Posterior cingulate gyrus (tissue), 11 donors: ENCODE results near the gene ZBTB7C.
A peak's percentile ranks its signal among the peaks of the same experiment; 100 is the strongest.
"Not testable (repeated sequence)": the region's sequence is repeated elsewhere in the genome, so short reads cannot be mapped to it uniquely, and the experiment has no call there.

ENCODE experiments used
- DNase-seq, 10 donors: peaks; one replicate each; pipeline versions ENCODE4 v3.0.0 to v3.0.0-alpha.2; 2020 to 2021; ENCODE audit warnings: mixed read lengths in 3 of 10
- intact Hi-C: fragments of 100-400 bp; cut with DNase I; formaldehyde crosslinking; loops from one replicate; pipeline ENCODE4 v1.15.1; 2023

Gene ZBTB7C

DNA sequence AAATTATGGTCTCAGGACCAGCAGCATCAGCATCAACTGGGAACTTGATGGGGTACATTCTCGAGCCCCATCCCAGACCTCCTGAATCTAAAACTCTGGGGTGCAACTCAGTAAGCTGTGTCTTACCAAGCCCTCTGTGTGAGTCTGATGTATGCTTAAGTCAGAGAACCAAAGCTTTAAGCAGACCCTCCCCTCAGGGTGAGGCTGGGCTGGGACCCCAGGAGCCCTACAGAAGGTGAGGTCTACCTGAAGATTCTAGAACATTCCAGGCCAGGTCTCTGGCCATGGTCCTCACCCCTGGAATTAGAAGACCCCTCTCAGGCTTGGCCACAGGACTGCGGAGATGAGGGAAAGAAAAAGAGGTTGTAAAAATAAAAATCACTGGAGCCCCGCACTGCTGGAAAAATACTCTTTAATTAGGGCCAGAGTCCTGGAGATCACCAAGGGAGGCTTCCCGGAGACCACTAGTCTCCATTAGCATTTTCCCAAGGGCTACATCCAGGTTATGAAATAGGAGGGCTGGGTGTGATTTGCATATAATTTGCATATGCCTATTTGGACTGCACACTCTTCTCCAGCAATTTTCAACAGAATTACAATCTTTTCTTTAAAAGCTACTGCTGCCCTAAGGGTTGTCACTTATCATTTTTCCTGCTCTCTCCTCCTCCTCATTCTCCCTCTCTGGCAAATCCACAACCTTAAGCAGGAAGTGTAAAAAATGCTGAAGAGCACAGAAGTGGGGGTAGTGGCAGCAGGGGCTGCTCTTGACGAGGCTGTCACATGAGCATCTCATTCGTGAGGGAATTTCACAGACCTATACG is 100.2 kb downstream of the ZBTB7C start:
- peak in 1 of 10 donors; percentile 33 for DNase-seq
- intact Hi-C loops, result no loop called here

DNA sequence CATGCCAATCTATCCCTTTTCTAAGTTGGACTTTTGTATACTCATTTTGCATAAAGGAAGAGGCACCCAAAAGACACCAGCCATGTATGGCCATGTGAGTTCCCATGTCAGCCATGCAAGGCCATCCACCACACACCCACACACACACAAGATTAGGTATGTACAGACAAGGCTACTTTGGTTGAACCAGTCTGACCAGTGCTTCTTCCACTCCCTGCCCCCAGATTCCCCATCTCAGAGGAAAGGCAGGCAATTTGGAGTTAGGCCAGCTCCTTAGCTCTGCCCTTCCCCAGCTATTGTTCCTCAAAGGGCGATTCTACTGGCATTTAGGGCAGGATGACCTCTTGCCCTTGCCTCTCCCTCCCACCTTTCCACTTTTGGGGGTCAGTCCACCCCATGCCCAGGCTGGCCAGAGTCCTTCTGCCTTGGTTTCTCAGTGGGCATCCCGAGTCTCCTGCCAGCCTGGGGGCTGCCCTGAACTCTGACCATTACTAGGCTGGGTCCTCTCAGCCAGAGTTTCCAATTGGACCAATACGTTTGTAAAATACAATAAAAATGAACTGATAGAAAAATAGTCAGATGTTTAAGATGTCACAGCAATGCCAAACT is 101.1 kb downstream of the ZBTB7C start:
- DNase-seq, result peak in 1 of 10 donors; percentile 12
- intact Hi-C loops, result no loop called here

DNA sequence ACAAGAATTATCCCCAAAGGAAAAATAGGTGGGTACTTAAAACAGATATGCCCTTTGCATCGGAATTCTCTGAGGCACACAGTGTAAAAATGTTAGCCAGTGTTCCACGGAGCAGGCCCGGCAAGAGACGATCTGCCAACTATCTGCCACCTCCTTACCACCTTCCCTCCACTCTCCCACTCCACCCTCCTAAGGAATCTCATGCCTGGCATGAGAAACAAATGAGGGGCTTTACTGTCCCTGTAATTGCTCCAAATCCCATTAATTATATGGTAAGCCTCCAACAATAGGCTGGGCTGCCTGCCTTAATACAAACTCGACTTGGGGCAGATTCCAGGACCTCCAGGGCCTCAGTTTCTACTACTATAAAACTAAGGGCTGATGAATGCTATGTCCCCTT is 102.3 kb downstream of the ZBTB7C start:
- DNase-seq, result peak in 1 of 10 donors; percentile 43
- intact Hi-C loops, result no loop called here

DNA sequence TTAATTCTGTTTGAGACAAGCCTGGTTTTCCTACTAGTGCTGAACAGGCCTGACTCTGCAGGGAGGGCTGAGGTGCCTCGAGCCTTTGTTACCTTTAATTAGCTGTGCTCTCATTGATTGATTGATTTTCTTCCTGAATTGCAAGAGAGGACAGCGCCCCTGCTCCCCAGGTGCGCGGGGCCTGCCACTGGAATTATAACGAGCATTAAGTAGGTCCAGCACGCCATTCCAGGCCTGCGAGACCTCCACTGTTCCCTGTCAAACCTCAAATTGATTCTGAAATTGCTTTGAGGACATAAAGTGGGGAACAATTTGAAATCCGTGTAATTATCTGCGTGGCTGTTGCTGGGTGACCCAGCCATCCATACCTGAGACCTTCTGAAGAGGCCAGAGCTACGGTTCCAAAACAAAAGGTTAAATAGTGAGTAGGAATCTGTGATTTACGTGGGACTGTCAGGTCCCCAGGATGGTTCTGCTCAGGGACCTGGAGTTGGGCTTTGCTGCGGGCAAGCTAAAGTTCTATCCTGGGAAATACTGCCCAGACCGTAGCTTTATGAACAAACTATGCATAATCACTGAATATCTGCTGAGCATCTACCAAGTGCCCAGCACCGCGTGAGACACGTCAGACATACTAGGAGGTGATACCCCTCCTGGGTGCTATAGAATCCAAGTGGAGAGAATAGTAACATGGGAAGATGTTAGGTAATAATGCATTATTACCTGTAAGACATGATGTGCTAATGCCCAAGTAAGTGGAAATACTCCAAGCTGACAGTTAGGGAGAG is 104.1 kb downstream of the ZBTB7C start:
- intact Hi-C loops, result no loop called here

DNA sequence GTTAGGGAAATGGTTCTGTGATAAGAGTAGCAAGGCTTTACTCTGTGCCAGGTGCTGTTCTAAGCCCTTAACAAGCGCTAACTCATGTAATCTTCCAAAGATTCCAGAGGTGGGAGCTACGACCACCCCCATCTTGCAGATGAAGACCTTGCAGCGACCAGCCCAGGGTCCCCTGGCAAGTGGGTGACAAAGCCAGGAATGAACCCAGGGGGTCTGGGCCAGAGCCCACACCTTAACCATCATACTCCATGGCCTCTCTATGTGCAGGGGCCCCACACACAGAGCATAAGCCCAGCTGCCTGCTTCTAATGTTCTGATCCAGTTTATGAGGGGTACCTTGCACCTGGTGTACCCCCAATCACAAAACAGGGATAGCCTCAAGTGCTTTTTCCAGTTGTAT is 105.3 kb downstream of the ZBTB7C start:
- intact Hi-C loops, result no loop called here

More for the DNA sequence above, 104.1 kb downstream of the ZBTB7C start:
- peak in 1 of 10 donors; percentile 36 for DNase-seq

DNA sequence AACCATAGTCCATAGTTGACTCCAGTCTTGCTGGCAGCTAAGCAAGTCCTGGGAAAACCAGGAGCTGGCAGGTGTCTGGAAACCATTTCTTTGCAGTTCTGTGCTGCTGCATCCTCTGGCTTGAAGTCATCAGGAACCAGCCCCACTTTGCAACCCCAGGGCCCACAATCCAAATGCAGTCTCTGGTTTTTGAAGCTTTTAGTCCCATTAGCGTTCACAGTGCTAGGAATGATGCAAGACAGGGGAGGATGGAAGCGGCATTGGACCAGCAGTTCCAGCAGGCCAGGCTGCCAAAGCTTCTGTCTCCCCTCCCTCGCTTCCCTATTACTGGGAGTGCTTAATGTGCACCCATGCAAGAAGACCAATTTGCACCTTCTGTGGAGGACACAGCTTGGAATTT is 106.4 kb downstream of the ZBTB7C start:
- DNase-seq, result peak in 1 of 10 donors; percentile 13
- intact Hi-C loops, result no loop called here

More for the DNA sequence above, 105.3 kb downstream of the ZBTB7C start:
- peak in 1 of 10 donors; percentile 21 for DNase-seq

DNA sequence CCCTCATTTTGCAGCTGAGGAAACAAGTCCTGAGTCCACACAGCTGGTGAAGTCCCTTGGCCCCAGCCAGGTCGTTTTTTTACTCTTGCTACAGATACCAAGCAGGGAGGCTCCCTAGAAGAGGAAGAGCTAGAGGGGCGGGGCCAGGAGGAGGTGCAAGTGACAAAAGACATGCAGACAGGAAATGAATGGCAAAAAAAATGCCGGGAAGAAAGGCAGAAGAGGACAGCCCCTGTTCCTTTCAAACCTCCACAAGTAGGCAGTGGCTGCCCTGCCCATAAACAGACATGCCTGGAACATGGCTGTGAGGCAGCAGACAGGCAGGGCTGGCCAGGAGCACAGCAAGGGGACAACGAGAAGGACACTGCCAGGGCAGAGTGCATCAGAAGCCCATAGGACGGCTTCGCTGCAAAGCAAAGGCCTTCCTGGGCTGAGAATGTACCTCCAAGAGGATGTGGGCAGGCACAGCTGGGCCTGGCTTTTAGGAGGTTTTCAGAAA is 108.7 kb downstream of the ZBTB7C start:
- peak in 1 of 10 donors; percentile 49 for DNase-seq
- intact Hi-C loops, result no loop called here

DNA sequence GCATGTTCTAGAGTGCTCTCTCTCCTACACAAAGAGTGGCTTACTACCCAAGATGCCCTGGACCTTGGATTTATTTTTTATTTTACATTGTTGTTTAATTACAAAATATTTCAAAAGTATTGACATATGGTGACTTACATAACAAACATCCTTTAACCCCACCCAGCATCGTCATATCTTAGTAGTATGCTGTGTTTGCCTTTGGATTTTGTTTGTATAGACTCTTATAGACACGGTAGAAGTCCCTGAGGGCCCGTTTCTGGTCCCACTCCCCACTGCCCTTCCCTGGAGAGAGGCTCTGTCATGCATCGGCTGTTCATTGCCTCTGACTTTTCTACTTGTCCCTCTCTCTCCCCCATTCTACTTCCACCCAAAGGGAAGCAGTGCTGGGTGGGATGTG is 112.0 kb downstream of the ZBTB7C start:
- DNase-seq, result peak in 1 of 10 donors; percentile 17
- intact Hi-C loops, result no loop called here

DNA sequence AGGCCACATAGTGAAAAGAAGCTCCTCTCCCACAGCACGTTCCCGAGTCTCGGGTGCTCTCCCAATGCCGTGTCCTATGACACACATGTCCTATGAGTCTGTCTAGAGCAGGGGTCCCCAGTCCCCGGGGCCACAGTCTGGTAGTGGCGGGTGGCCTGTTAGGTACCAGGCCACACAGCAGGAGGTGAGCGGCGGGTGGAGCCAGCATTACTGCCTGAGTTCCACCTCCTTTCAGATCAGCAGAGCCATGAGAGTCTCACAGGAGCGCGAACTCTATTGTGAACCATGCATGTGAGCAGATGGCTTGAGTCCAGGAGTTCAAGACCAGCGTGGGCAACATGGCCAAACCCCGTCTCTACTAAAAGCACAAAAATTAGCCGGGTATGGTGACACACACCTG is 112.6 kb downstream of the ZBTB7C start:
- peak in 2 of 10 donors; percentile 51 to 80 for DNase-seq
- intact Hi-C loops, result no loop called here

DNA sequence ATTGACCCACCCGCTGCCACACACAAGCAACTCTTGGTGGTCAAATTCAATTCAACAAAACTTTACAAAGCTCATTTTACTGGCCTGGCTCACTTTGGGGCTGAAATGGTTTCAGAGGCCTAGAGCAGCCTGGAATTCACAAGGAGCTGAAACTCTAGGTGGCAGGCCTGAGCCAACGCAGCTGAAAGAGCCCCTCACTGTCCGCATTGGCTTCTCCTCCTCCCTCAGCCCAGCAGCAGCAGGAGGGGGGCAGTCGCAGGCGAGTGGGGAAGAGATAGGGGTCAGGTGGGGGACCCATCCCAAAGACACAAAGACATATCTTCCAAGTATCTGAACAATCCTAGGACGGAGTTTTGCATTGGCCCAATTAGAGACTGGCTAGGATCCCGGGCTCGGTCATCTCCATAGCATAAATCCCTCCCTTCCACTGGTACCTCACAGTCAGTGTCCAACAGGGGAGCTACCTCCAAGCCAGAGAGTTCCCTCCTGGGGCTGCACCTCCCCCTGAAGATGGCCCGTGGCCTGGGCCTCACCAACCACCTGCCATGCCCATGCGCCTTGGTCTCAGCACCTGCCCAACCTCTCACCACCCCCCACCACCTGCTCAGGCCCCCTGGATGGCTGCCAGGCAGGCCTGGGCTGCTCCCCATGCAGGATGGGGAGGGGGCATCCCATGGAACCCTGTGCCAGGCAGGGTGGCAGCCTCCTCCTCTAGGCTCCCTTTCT is 113.4 kb downstream of the ZBTB7C start:
- DNase-seq, result peak in 5 of 10 donors; percentile 16 to 84 (median 27)
- intact Hi-C loops, result no loop called here

DNA sequence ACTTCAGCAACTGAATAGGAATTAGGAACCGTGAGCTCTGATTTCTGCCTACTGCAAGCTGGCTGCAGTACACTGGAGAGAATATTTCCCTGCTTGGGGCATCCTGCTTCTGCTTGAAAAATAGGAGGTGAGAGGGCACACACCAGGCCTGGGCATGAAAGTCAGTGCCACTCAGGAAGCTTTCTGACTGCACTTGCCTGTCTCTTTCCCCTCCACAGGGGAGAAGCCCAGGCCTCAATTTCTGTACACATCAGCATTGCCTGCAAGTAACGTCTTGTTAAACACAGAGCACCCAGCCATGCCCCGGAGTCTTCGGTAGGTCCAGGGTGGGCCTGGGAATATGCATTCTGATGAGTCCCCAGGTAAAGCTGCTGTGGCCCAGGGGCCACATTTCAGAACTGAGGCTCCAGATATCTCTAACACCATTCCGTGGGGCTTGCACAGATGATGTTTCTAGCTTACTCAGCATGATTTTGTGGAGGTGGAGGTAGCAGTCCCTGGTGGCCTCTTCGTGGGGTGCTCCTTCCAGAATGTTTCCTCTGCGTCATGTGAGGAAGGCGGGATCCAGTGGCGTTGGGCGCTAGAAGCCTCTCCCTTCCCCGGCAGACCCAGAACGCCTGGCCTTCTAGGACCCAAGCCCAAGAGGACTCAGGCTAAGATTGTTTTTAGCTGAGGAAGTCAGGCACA is 114.1 kb downstream of the ZBTB7C start:
- intact Hi-C loops, result no loop called here

DNA sequence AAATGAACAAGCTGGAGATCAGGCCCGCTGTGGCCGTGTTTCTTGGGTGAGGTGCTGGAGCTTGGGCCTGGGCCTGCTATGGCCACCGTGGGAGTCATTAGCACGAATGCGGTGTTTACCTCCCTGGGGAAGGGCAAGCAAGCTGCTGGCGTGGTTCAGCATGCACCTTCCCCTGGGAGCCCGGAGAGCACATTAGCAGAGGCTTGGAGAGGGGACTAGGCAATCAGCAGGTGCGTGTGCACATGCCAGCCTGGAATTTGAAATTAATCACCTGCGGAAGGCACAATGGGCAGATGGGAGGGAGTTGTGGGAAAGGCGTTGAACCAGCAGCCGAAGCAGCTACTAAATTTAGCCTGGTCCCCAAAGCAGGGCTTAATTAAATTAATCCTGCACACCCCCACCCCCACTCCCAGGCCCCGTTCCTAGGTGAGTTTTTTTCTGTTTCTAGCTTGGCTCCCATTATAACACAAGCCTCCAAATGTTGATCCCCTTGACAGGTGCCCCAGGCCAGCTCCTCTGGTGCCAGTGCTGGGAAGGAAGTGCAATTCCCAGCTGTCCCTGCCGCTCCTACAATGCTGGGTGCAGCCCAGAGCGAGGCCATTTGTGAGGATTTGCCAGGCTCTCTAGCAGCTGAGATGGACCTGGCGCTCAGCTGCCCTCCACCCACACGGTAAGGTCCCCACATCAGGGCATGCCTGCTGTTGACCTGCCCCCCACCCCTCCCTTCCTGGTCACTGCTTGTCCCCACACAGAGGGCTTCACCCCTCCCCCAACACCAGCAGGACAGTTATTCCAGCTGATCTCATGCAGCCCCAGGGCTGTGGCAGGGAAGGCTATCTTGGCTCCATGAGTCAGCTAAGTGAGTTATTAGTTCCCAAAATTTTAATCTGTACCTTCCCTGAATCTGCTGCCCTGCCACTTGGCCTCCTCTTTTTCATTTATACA is 115.0 kb downstream of the ZBTB7C start:
- peak in 2 of 10 donors; percentile 68 to 69 for DNase-seq
- intact Hi-C loops, result no loop called here

More for the DNA sequence above, 114.1 kb downstream of the ZBTB7C start:
- peak in 3 of 10 donors; percentile 12 to 55 (median 47) for DNase-seq

DNA sequence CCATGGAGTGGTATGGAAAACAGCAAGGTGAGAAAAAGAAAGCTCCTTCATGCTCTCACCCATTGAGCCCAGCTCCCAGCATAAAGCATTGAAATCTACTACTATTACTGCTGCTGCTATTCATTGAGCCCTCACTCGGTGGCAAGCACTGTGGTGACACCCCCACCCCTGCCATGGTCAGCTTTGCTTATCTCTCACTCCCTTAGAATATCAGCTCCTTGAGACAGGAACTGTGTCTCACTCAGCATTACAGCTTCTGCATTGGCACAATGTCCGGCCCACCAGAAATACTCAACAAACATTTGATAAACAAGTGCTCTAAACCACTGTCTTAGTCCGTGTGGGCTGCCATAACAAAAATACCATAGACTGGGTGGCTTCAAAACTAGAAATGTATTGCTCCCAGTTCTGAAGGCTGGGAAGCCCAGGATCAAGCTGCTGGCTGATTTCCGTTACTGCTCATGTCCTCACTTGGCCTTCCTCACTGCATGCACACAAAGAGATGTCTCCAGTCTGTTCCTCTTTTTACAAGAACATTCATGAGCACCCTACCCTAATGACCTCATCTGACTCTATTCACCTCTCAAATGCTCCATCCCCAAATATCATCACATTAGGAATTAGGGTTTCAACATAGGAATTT is 116.3 kb downstream of the ZBTB7C start:
- peak in 1 of 10 donors; percentile 27 for DNase-seq

DNA sequence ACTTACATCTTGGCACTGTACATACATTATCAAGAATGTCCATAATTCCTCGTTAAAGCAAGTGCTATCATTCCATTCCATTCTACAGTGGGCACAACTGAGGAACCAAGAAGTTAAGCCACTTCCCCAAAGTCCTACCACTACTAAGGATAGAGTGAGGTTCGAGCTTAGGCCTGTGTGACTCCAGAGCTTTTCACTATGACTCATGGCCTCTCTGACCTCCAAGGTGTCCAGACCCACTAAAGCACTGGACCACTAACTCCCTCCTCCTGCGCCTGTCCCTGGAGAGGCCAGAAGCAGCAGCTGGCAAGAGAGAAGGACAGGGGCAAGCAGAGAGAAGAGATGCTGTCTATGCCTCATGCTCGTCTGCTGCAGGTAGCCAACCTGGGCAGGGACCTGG is 117.0 kb downstream of the ZBTB7C start:
- DNase-seq, result peak in 1 of 10 donors; percentile 10
- intact Hi-C loops, result no loop called here

More for the DNA sequence above, 116.3 kb downstream of the ZBTB7C start:
- intact Hi-C loops, result no loop called here

DNA sequence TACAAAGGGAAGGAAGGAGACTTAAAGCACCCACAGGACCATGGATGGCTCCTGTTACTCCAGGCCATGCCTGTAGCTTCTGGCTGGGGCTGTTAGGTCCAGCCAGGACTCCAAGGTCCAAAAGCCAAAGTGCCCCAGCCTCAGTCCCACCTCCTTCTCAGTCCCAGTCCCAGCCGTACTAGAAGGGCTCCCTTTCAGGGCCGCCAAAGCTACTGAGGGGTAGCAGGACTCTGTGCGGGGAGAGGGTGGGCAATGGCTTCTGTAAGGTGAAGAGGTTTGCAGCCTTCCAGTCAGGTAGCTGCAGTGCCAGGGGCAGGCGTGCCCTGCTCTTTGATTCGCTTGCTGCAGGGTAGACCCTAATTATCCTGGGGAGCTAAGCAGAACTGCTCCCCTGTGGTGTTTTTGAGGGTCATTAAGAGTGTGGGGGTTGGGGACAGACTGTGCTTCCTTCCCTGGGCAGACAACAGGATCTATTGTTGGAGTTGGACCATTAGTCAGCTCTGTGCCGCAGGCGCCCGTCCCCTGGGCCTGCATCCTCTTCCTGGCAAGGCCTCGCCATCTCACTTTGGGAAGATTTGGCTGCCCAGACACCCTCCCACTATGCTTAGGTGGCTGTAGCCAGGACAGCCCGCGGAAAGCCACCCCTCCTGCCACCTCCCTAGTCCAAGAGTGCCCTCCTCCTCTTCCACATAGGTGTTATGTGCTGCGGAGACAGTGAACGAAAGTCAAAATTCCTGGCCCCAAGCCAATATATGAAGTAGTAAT is 118.8 kb downstream of the ZBTB7C start:
- intact Hi-C loops, result no loop called here
- peak in 3 of 10 donors; percentile 23 to 84 (median 68) for DNase-seq

DNA sequence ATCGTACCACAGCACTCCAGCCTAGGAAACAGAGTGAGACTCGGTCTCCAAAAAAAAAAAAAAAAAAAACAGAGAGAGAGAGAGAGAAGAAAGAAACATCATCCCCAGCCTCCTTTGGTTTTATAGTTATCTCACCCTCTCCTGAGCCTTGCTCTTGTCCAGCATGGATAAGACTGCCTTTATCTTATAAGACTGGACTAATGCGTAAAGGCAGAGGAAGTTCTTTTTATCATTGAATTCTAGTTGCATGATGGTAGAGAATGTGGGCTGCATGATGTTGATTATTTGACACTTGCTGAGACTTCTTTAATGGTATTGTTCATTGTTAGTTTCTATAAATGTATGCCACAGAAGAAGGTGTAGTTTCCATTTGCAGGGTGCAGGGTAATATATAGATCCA is 124.4 kb downstream of the ZBTB7C start:
- intact Hi-C loops, result no loop called here
- DNase-seq, result no peak

DNA sequence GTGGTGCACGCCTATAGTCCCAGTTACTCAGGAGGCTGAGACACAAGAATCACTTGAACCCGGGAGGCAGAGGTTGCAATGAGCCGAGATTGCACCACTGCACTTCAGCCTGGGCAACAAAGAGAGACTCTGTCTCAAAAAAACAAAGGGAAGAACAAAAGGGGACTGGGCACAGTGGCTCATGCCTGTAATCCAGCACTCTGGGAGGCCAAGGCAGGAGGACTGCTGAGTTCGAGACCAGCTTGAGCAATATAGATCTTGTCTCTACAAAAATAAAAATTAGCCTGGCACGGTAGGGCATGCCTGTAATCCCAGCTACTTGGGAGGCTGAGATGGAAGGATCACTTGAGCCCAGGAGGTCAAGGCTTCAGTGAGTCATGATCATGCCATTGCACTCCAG is 125.2 kb downstream of the ZBTB7C start:
- intact Hi-C loops, result not testable (repeated sequence)

More for the DNA sequence above, 125.2 kb downstream of the ZBTB7C start:
- peak in 2 of 10 donors; percentile 56 to 60 for DNase-seq
